Thyroid gland (tissue), 4 donors: Measurements from ENCODE around the gene HIGD2A. TPM values are rescaled to one million over a fixed set of nuclear protein-coding genes. Genes with fewer than 3 reads are reported as not detected.

Source experiments
- DNase-seq, 2 donors: peaks; one replicate each; pipeline ENCODE4 v3.0.0-alpha.2; 2019
- H3K27ac ChIP-seq, 3 donors: fragments of 200-600 bp; sonication (generic); 1 replicate in 2 of 3; 2 replicates in 1 of 3; pipeline ENCODE4 v1.5.1; 2016 to 2019; ENCODE audit warnings: mild to moderate bottlenecking in 1 of 3, moderate library complexity in 1 of 3
- H3K27me3 ChIP-seq: fragments of 200-600 bp; sonication (generic); one replicate; pipeline ENCODE4 v1.5.1; 2019
- H3K36me3 ChIP-seq, 2 donors: fragments of 200-600 bp; sonication (generic); one replicate each; pipeline ENCODE4 v1.5.1; 2016 to 2019
- H3K4me1 ChIP-seq, 2 donors: fragments of 200-600 bp; sonication (generic); one replicate each; pipeline ENCODE4 v1.5.1; 2017 to 2019
- H3K4me3 ChIP-seq, 3 donors: fragments of 200-600 bp; sonication (generic); replicated peaks in 1 of 3; 1 replicate in 2 of 3; 2 replicates in 1 of 3; pipeline ENCODE4 v1.5.1; 2016; ENCODE audit warnings: mild to moderate bottlenecking in 1 of 3
- H3K9me3 ChIP-seq: fragments of 200-600 bp; sonication (generic); one replicate; pipeline ENCODE4 v1.5.1; 2017
- CTCF ChIP-seq, 6 experiments: fragments of 200-600 bp in 3 of 6; fragments of 450-650 bp in 3 of 6; sonication (generic) in 3 of 6; IDR thresholded peaks; one replicate each; pipeline ENCODE4 v1.5.1; 2016 to 2019; ENCODE audit warnings: antibody characterized with exemption in 6 of 6, mild to moderate bottlenecking in 2 of 6, inconsistent platforms in 1 of 6, moderate library complexity in 1 of 6
- POLR2A ChIP-seq, 2 donors: fragments of 450-650 bp; IDR thresholded peaks; one replicate each; pipeline ENCODE4 v1.6.1; 2017; ENCODE audit warnings: antibody characterized with exemption in 2 of 2, mild to moderate bottlenecking in 2 of 2, moderate library complexity in 1 of 2
- WGBS, 2 donors: methylation state at CpG; one replicate each; pipeline ENCODE4 v1.1.5; 2017; 5-methylcytosine and 5-hydroxymethylcytosine counted together
- intact Hi-C: fragments of 100-400 bp; cut with DNase I; formaldehyde crosslinking; loops from one replicate; pipeline ENCODE4 v1.15.1; 2023
- total RNA-seq, 4 donors: library from RNA; depleted of rRNA; stranded (reverse); fragments of >200 nt; gene quantifications; one replicate each; pipeline ENCODE4 v1.2.3, GENCODE V29; 2016

HIGD2A gene
- total RNA-seq, 4 donors from 2014 or later = 112 to 188 (median 138) TPM

DNA sequence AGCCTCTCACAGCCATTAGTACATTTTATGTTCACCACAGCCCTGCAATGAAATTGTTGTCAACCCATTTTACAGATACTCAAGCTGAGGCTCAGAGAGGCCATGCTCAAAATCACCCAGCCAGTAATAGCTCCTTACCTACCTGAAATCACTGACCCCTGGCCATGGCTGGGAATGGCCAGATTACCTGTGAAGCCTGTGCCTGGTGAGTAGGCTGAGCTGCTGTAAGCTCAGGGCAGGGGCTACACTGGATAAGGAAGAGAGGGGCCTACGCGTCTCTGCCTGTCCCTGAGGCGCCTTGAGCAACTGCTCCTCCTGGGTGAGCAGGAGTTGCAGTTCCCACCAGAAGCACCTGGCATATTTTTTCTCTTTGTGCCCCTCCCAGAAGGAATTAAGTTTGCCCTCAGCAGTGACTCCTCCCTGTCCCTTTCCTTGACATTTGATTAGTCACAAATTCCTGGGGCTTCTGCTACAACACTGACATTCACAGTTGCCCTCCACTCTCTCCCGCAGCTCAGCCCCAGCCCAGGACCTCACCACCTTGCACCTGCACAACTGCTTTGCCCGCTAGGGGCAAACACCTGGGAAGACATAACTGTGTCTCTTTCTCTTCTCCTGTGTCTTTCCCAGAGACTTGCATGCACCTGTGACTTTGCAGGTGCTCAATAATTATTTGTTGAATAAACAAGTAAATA is 22.1 kb downstream of the HIGD2A start:
- Histone ChIP-seq H3K27me3 (no peaks in the 10 kb centered on the region), H3K9me3 (no peaks in the 10 kb centered on the region), H3K27ac (no peak overlapping the region), H3K4me3 (no peak overlapping the region), H3K4me1 (peaks cover 13 to 23% of the 10 kb centered on the region in 2 donors), H3K36me3 (peaks cover 5 to 16% of the 10 kb centered on the region in 2 donors)
- WGBS, 2 donors = 85 to 96% methylated on average over 5 of the region's 5 CpGs
- DNase-seq = no peak
- TF ChIP-seq POLR2A (IDR thresholded peaks at IDR 0.05) = no peak
- no peak for TF ChIP-seq CTCF (IDR thresholded peaks at IDR 0.05)
- intact Hi-C loops = loop anchor here (5.0 kb wide), 1 partner anchor 37 kb away; the partner anchor contains the start of gene FAF2

- Histone ChIP-seq H3K4me1 (peaks cover 17 to 30% of the 10 kb centered on the region in 2 donors), H3K9me3 (no peaks in the 10 kb centered on the region), H3K36me3 (peaks cover 5 to 12% of the 10 kb centered on the region in 2 donors), H3K27me3 (no peaks in the 10 kb centered on the region), H3K27ac (no peak overlapping the region), H3K4me3 (no peak overlapping the region)
- 83 to 87% methylated on average over 10 of the region's 10 CpGs for WGBS, 2 donors
- TF ChIP-seq CTCF (IDR thresholded peaks at IDR 0.05) (no peak), POLR2A (IDR thresholded peaks at IDR 0.05) (no peak)
- intact Hi-C loops = loop anchor here (5.0 kb wide), 1 partner anchor 35 kb away; the partner anchor contains the start of gene FAF2
- no peak for DNase-seq
These were observed 24.1 kb downstream of the HIGD2A start for GRCh38 chr5:176412517-176413254.

GRCh38 chr5:176413255-176413565 is 24.7 kb downstream of the HIGD2A start:
- WGBS, 2 donors = 81 to 86% methylated on average over 2 of the region's 2 CpGs
- Histone ChIP-seq H3K4me1 (peaks cover 17 to 30% of the 10 kb centered on the region in 2 donors), H3K36me3 (peaks cover 5 to 12% of the 10 kb centered on the region in 2 donors), H3K27ac (no peak overlapping the region), H3K4me3 (no peak overlapping the region), H3K27me3 (no peaks in the 10 kb centered on the region), H3K9me3 (no peaks in the 10 kb centered on the region)
- intact Hi-C loops = loop anchor here (5.0 kb wide), 1 partner anchor 34 kb away; the partner anchor contains the start of gene FAF2
- TF ChIP-seq CTCF (IDR thresholded peaks at IDR 0.05) (no peak), POLR2A (IDR thresholded peaks at IDR 0.05) (no peak)
- no peak for DNase-seq

GRCh38 chr5:176413709-176414191 is 25.2 kb downstream of the HIGD2A start:
- Histone ChIP-seq H3K27me3 (no peaks in the 10 kb centered on the region), H3K27ac (no peak overlapping the region), H3K9me3 (no peaks in the 10 kb centered on the region), H3K4me3 (no peak overlapping the region), H3K36me3 (peaks cover 5 to 9% of the 10 kb centered on the region in 2 donors), H3K4me1 (peaks cover 17 to 30% of the 10 kb centered on the region in 2 donors)
- DNase-seq = no peak
- no peak for TF ChIP-seq CTCF (IDR thresholded peaks at IDR 0.05)
- TF ChIP-seq POLR2A (IDR thresholded peaks at IDR 0.05) = no peak
- intact Hi-C loops = loop anchor here (5.0 kb wide), 1 partner anchor 34 kb away; the partner anchor contains the start of gene FAF2
- 80 to 97% methylated on average over 7 of the region's 7 CpGs for WGBS, 2 donors
